GM12892 (cell line): ENCODE data around the gene RPL10.

Experiments used
- POLR2A ChIP-seq: IDR thresholded peaks from 2 replicates; pipeline ENCODE4 v1.6.1; 2011; ENCODE audit warnings: low read depth, low read length, control low read depth
- POLR2AphosphoS5 ChIP-seq: IDR thresholded peaks from 2 replicates; pipeline ENCODE4 v1.6.1; 2011; ENCODE audit warnings: low read depth, low read length, control low read depth
- TAF1 ChIP-seq: IDR thresholded peaks from 2 replicates; pipeline ENCODE4 v1.6.1; 2011; ENCODE audit warnings: low read depth, mild to moderate bottlenecking, control low read depth, low read length, borderline replicate concordance

DNA sequence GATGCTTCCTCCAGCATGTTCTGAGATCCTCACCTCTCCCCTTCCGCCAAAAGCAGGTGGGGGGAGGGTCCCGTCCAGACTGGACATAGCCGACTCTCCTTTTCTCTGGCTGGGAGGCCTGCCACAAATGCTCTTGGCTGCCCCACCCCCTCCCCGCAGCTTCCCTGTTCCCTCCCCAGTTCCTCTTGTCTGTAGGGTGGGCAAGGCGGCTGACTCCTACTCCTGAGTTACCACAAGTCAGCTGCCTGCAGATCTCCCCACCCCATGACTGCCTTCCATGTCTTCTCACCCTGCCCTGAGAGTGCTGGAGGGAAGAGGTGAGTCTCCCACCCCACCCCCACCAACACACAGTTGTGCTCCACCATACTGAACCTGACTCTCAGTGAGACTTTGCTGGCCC is 33.2 kb downstream of the RPL10 start:
- TF ChIP-seq TAF1 (no peak), POLR2A (no peak), POLR2AphosphoS5 (no peak)
